Measurements from ENCODE around the gene CATSPERD. TPM values are rescaled to one million over a fixed set of nuclear protein-coding genes. Genes with fewer than 3 reads are reported as not detected.
A peak's percentile ranks its signal among the peaks of the same experiment; 100 is the strongest.

The CATSPERD gene
- total and polyA plus RNA-seq, 9 of the 15 experiments (the other 6 are each of a cell fraction or from before 2014, with no cell fraction given) = not detected

GRCh38 chr19:5785423-5785822 is 65.0 kb downstream of the CATSPERD start:
- ChIA-PET POLR2A (interaction anchor here (0.7 kb wide), 1 partner anchor 284 kb away, joined by 3 read pairs; no protein-coding TSS in a partner anchor), CTCF (ENCODE audit: low intra/inter-chr PET ratio) (no interaction called here)
- H2AFZ ChIP-seq (ENCODE audit: low read depth, low read length) = no peak overlapping the region
- peaks cover 15% of the 10 kb centered on the region for H3K79me2 ChIP-seq (ENCODE audit: control insufficient read depth, insufficient read depth, low read length)
- peaks cover 68% of the 10 kb centered on the region for H3K36me3 ChIP-seq (ENCODE audit: control insufficient read depth, insufficient read depth, low read length)
- in situ Hi-C loops (cut with MboI) = no loop called here
- no peak overlapping the region for H3K27ac ChIP-seq (ENCODE audit: extremely low read depth, low read depth, low read length)
- no TSS peak for BruUV-seq (replicated peaks)
- H3K9me3 ChIP-seq (replicated peaks; ENCODE audit: control insufficient read depth, insufficient read depth, low read depth, low read length) = no peaks in the 10 kb centered on the region
- no peak overlapping the region for H3K4me2 ChIP-seq (ENCODE audit: insufficient read depth, low read length)
- DNase-seq (ENCODE audit: extremely low read depth in 1 of 4, low spot score in 3 of 4) (peak in 1 of 4 experiments; percentile 6), FAIRE-seq (no peak), ATAC-seq (no peak)
- intact Hi-C loops (cut with micrococcal nuclease) = no loop called here
- no peaks in the 10 kb centered on the region for H3K9me1 ChIP-seq (ENCODE audit: control insufficient read depth, insufficient read depth, low read length)
- peaks cover 2 to 58% of the 10 kb centered on the region in 2 experiments; a peak in 2 of 5 replicates for H3K4me1 ChIP-seq (replicated peaks in 1 of 2; ENCODE audit: control insufficient read depth in 2 of 2, insufficient read depth in 2 of 2, low read length in 2 of 2)
- H3K9ac ChIP-seq (ENCODE audit: insufficient read depth in 1 of 2, low read depth in 2 of 2, low read length in 2 of 2) = no peak overlapping the region; a peak in 1 of 4 replicates
- H4K20me1 ChIP-seq (replicated peaks; ENCODE audit: control insufficient read depth, insufficient read depth, low read length) = 0 out of 2 replicates have a peak, but pooled peaks cover 8% of the 10 kb centered on the region
- WGBS (ENCODE audit: insufficient coverage, low coverage, missing lambda C conversion rate) = 97% methylated on average over 21 of the region's 37 CpGs
- H3K27me3 ChIP-seq (ENCODE audit: control insufficient read depth in 2 of 2, insufficient read depth in 2 of 2, low read length in 2 of 2) = no peaks in the 10 kb centered on the region
- H3K4me3 ChIP-seq = no peak overlapping the region
- TF ChIP-seq, protein P1, sequence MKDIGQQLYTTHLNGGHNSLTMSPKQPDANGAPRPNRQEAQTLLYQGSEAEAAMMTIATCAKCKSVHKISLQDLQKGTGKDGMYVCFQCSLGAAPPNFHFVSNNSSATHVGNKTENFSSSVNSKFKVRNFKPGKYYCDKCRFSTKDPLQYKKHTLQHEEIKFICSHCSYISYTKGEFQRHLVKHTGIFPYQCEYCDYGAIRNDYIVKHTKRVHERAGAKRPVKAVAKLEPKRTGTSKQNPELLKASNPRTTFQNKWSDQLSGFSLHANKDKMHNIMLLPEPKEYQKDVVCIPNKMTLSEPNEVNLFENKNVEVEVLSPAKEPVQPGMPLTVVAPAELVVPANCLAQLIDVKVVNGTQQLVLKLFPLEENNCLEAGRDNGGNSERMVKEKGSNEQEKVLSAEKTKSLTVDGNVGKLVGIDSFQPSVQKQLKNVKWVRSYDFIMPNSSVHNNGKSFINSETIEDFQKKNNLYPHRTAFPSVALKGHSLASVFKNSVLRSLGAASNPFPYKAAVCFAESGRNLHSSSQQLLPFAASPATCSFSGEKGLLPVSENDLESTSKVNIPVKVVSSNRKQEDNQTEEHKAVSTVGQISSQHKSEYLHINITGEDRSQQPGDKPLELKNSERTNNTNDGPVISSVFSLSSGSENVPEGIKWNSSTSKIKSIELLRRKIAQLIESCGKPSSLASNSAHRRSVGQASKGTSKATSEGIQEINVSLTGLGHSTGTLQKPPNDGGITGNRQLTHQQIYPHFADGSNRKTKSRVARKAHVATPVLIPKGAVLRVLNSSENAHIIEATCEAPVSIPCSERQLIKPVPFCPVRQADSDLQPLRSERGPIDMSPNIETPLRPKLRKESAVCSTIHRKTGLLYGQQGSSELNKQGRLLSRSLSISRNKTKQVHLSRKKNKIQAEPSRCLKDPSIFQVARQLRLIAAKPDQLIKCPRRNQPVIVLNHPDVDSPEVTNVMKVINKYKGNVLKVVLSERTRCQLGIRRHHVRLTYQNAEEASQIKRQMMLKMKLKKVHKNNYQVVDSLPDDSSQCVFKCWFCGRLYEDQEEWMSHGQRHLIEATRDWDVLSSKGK (CRISPR knock-in tag; IDR thresholded peaks at IDR 0.05) = no peak
- TF ChIP-seq ZNF140 (CRISPR knock-in tag; IDR thresholded peaks at IDR 0.05) (no peak), MECOM (CRISPR knock-in tag; IDR thresholded peaks at IDR 0.05) (no peak), POLR2G (IDR thresholded peaks at IDR 0.05; ENCODE audit: low read depth, low read length) (peak; percentile 29; the same call in 1 of the 2 replicates), NR4A1 (CRISPR knock-in tag; IDR thresholded peaks at IDR 0.05) (no peak), NR4A1 (tag; IDR thresholded peaks at IDR 0.05) (no peak), HSF4 (CRISPR knock-in tag; IDR thresholded peaks at IDR 0.05; ENCODE audit: borderline replicate concordance) (no peak), ATF1 (CRISPR knock-in tag; IDR thresholded peaks at IDR 0.05) (no peak), ATF1 (tag; IDR thresholded peaks at IDR 0.05) (no peak), ZNF778 (CRISPR knock-in tag; IDR thresholded peaks at IDR 0.05) (no peak), ZNF3 (CRISPR knock-in tag; IDR thresholded peaks at IDR 0.05) (no peak), SRSF9 (IDR thresholded peaks at IDR 0.05; ENCODE audit: borderline replicate concordance, low read depth, low read length) (no peak), FOXM1 (IDR thresholded peaks at IDR 0.05; ENCODE audit: low read depth) (no peak), FOXM1 (CRISPR knock-in tag; IDR thresholded peaks at IDR 0.05; ENCODE audit: low read depth) (no peak), RBFOX2 (IDR thresholded peaks at IDR 0.05; ENCODE audit: low read depth, low read length) (peak; percentile 39)

All from K562 (cell line).